Measurements from ENCODE around the gene HMCN1.

The HMCN1 gene

GRCh38 chr1:185835191-185835590 is 101.0 kb downstream of the HMCN1 start:
- WGBS (ENCODE audit: extremely low coverage, insufficient coverage, insufficient read length) = no CpG with 5 or more reads among the region's 1 CpG
- H3K4me1 ChIP-seq (ENCODE audit: control insufficient read depth in 1 of 2, insufficient read depth in 2 of 2, low read length in 2 of 2) = no peaks in the 10 kb centered on the region

GRCh38 chr1:185837711-185838110 is 103.5 kb downstream of the HMCN1 start:
- WGBS (ENCODE audit: extremely low coverage, insufficient coverage, insufficient read length) = no CpG with 5 or more reads among the region's 1 CpG
- Histone ChIP-seq H2AFZ (ENCODE audit: insufficient read depth, low read length, poor library complexity) (no peak overlapping the region), H3K79me2 (ENCODE audit: control insufficient read depth, insufficient read depth, low read length, poor library complexity) (no peaks in the 10 kb centered on the region), H3K23ac (ENCODE audit: low read length) (no peak overlapping the region), H2BK5ac (ENCODE audit: low read depth, low read length, poor library complexity) (no peak overlapping the region), H2AK5ac (ENCODE audit: low read length) (no peak overlapping the region), H3K14ac (ENCODE audit: low read length) (no peak overlapping the region), H3K79me1 (ENCODE audit: low read length) (no peaks in the 10 kb centered on the region), H3K9me3 (ENCODE audit: insufficient read depth, low read depth, low read length) (peaks cover 2% of the 10 kb centered on the region), H2BK120ac (ENCODE audit: insufficient read depth, low read length, poor library complexity) (no peak overlapping the region), H3K4me3 (ENCODE audit: low read depth, low read length) (no peak overlapping the region), H3K4me1 (ENCODE audit: control insufficient read depth in 1 of 2, insufficient read depth in 2 of 2, low read length in 2 of 2) (no peaks in the 10 kb centered on the region), H3K18ac (ENCODE audit: low read length) (no peak overlapping the region), H3K4ac (ENCODE audit: low read depth, low read length) (no peak overlapping the region), H4K91ac (ENCODE audit: low read depth, low read length) (no peak overlapping the region), H4K8ac (ENCODE audit: low read depth, low read length) (no peak overlapping the region), H2BK12ac (ENCODE audit: low read length) (no peak overlapping the region), H3K9ac (ENCODE audit: low read length) (no peak overlapping the region), H3K4me2 (ENCODE audit: low read length) (no peak overlapping the region), H3K27me3 (ENCODE audit: insufficient read depth, low read length) (no peaks in the 10 kb centered on the region), H3K27ac (ENCODE audit: low read depth, low read length) (no peak overlapping the region), H3K36me3 (ENCODE audit: control insufficient read depth in 1 of 2, insufficient read depth in 2 of 2, low read length in 2 of 2) (no peaks in the 10 kb centered on the region), H4K12ac (ENCODE audit: low read depth, low read length) (no peak overlapping the region)
- no peak for DNase-seq

More at GRCh38 chr1:185835191-185835590, 101.0 kb downstream of the HMCN1 start:
- Histone ChIP-seq H3K79me1 (ENCODE audit: low read length) (no peaks in the 10 kb centered on the region), H3K23ac (ENCODE audit: low read length) (no peak overlapping the region), H3K4me2 (ENCODE audit: low read length) (no peak overlapping the region), H3K27ac (ENCODE audit: low read depth, low read length) (no peak overlapping the region), H2BK12ac (ENCODE audit: low read length) (no peak overlapping the region), H2AK5ac (ENCODE audit: low read length) (no peak overlapping the region), H4K12ac (ENCODE audit: low read depth, low read length) (no peak overlapping the region), H3K9ac (ENCODE audit: low read length) (no peak overlapping the region), H3K18ac (ENCODE audit: low read length) (no peak overlapping the region), H3K27me3 (ENCODE audit: insufficient read depth, low read length) (no peaks in the 10 kb centered on the region), H2BK120ac (ENCODE audit: insufficient read depth, low read length, poor library complexity) (no peak overlapping the region), H3K4me3 (ENCODE audit: low read depth, low read length) (no peak overlapping the region), H3K36me3 (ENCODE audit: control insufficient read depth in 1 of 2, insufficient read depth in 2 of 2, low read length in 2 of 2) (no peaks in the 10 kb centered on the region), H4K8ac (ENCODE audit: low read depth, low read length) (no peak overlapping the region), H2AFZ (ENCODE audit: insufficient read depth, low read length, poor library complexity) (no peak overlapping the region), H2BK5ac (ENCODE audit: low read depth, low read length, poor library complexity) (no peak overlapping the region), H4K91ac (ENCODE audit: low read depth, low read length) (no peak overlapping the region), H3K14ac (ENCODE audit: low read length) (no peak overlapping the region), H3K9me3 (ENCODE audit: insufficient read depth, low read depth, low read length) (peaks cover 2% of the 10 kb centered on the region), H3K4ac (ENCODE audit: low read depth, low read length) (no peak overlapping the region), H3K79me2 (ENCODE audit: control insufficient read depth, insufficient read depth, low read length, poor library complexity) (no peaks in the 10 kb centered on the region)
- no peak for DNase-seq

- Histone ChIP-seq H3K18ac (ENCODE audit: low read length) (no peak overlapping the region), H4K91ac (ENCODE audit: low read depth, low read length) (no peak overlapping the region), H4K12ac (ENCODE audit: low read depth, low read length) (no peak overlapping the region), H3K79me2 (ENCODE audit: control insufficient read depth, insufficient read depth, low read length, poor library complexity) (no peaks in the 10 kb centered on the region), H3K14ac (ENCODE audit: low read length) (no peak overlapping the region), H2BK5ac (ENCODE audit: low read depth, low read length, poor library complexity) (no peak overlapping the region), H3K27me3 (ENCODE audit: insufficient read depth, low read length) (no peaks in the 10 kb centered on the region), H3K79me1 (ENCODE audit: low read length) (no peaks in the 10 kb centered on the region), H3K4me1 (ENCODE audit: control insufficient read depth in 1 of 2, insufficient read depth in 2 of 2, low read length in 2 of 2) (no peaks in the 10 kb centered on the region), H2BK12ac (ENCODE audit: low read length) (no peak overlapping the region), H3K4me3 (ENCODE audit: low read depth, low read length) (no peak overlapping the region), H3K9me3 (ENCODE audit: insufficient read depth, low read depth, low read length) (peaks cover 2% of the 10 kb centered on the region), H2AK5ac (ENCODE audit: low read length) (no peak overlapping the region), H3K36me3 (ENCODE audit: control insufficient read depth in 1 of 2, insufficient read depth in 2 of 2, low read length in 2 of 2) (no peaks in the 10 kb centered on the region), H2BK120ac (ENCODE audit: insufficient read depth, low read length, poor library complexity) (no peak overlapping the region), H3K4me2 (ENCODE audit: low read length) (no peak overlapping the region), H3K27ac (ENCODE audit: low read depth, low read length) (no peak overlapping the region), H4K8ac (ENCODE audit: low read depth, low read length) (no peak overlapping the region), H3K4ac (ENCODE audit: low read depth, low read length) (no peak overlapping the region), H2AFZ (ENCODE audit: insufficient read depth, low read length, poor library complexity) (no peak overlapping the region), H3K23ac (ENCODE audit: low read length) (no peak overlapping the region), H3K9ac (ENCODE audit: low read length) (no peak overlapping the region)
- WGBS (ENCODE audit: extremely low coverage, insufficient coverage, insufficient read length) = no CpG with 5 or more reads among the region's 2 CpGs
- no peak for DNase-seq
Observed at GRCh38 chr1:185838111-185838510, 103.9 kb downstream of the HMCN1 start.

GRCh38 chr1:185840880-185841279 is 106.7 kb downstream of the HMCN1 start:
- no peak overlapping the region for H3K23ac ChIP-seq (ENCODE audit: low read length)
- no peak overlapping the region for H2BK5ac ChIP-seq (ENCODE audit: low read depth, low read length, poor library complexity)
- no peak overlapping the region for H4K8ac ChIP-seq (ENCODE audit: low read depth, low read length)
- H3K4me1 ChIP-seq (ENCODE audit: control insufficient read depth in 1 of 2, insufficient read depth in 2 of 2, low read length in 2 of 2) = no peaks in the 10 kb centered on the region
- H4K91ac ChIP-seq (ENCODE audit: low read depth, low read length) = no peak overlapping the region
- no peaks in the 10 kb centered on the region for H3K36me3 ChIP-seq (ENCODE audit: control insufficient read depth in 1 of 2, insufficient read depth in 2 of 2, low read length in 2 of 2)
- no peak overlapping the region for H3K4ac ChIP-seq (ENCODE audit: low read depth, low read length)
- H4K12ac ChIP-seq (ENCODE audit: low read depth, low read length) = no peak overlapping the region
- H3K4me3 ChIP-seq (ENCODE audit: low read depth, low read length) = no peak overlapping the region
- no peaks in the 10 kb centered on the region for H3K27me3 ChIP-seq (ENCODE audit: insufficient read depth, low read length)
- H3K14ac ChIP-seq (ENCODE audit: low read length) = no peak overlapping the region
- H3K79me2 ChIP-seq (ENCODE audit: control insufficient read depth, insufficient read depth, low read length, poor library complexity) = no peaks in the 10 kb centered on the region
- no peak overlapping the region for H3K9ac ChIP-seq (ENCODE audit: low read length)
- no peak overlapping the region for H2AK5ac ChIP-seq (ENCODE audit: low read length)
- no peak for DNase-seq
- no peak overlapping the region for H3K27ac ChIP-seq (ENCODE audit: low read depth, low read length)
- H3K9me3 ChIP-seq (ENCODE audit: insufficient read depth, low read depth, low read length) = peaks cover 2% of the 10 kb centered on the region
- H2BK12ac ChIP-seq (ENCODE audit: low read length) = no peak overlapping the region
- H2BK120ac ChIP-seq (ENCODE audit: insufficient read depth, low read length, poor library complexity) = no peak overlapping the region
- no peak overlapping the region for H3K18ac ChIP-seq (ENCODE audit: low read length)
- H2AFZ ChIP-seq (ENCODE audit: insufficient read depth, low read length, poor library complexity) = no peak overlapping the region
- H3K4me2 ChIP-seq (ENCODE audit: low read length) = no peak overlapping the region
- no peaks in the 10 kb centered on the region for H3K79me1 ChIP-seq (ENCODE audit: low read length)

All from trophoblast cell (in vitro differentiated cells and primary cell).